Small intestine (tissue), 16 donors: ENCODE data around the gene AP2B1. TPM values are rescaled to one million over a fixed set of nuclear protein-coding genes. Genes with fewer than 3 reads are reported as not detected.

Experiments
- DNase-seq, 2 donors: peaks; one replicate each; pipeline versions ENCODE4 v3.0.0 to v3.0.0-alpha.2; 2013
- FAIRE-seq: peaks from 2 replicates; lab custom pipeline; 2012; peaks lifted over from hg19 to GRCh38; lab: Jason Lieb, UNC
- H3K27ac ChIP-seq, 3 donors: one replicate each; pipeline ENCODE4 v1.5.1; 2013; ENCODE audit warnings: low read length in 2 of 3, mild to moderate bottlenecking in 2 of 3, control low read depth in 1 of 3, inconsistent platforms in 1 of 3, low read depth in 1 of 3, moderate library complexity in 1 of 3
- H3K27me3 ChIP-seq, 3 donors: one replicate each; pipeline ENCODE4 v1.6.1; 2013; ENCODE audit warnings: low read length in 3 of 3, inconsistent platforms in 1 of 3; ENCODE audit not compliant: control insufficient read depth in 3 of 3, insufficient read depth in 3 of 3
- H3K36me3 ChIP-seq, 3 donors: one replicate each; pipeline ENCODE4 v1.6.1; 2013; ENCODE audit warnings: low read length in 3 of 3, inconsistent platforms in 1 of 3, low read depth in 1 of 3, mild to moderate bottlenecking in 1 of 3, moderate library complexity in 1 of 3; ENCODE audit not compliant: control insufficient read depth in 3 of 3, insufficient read depth in 2 of 3
- H3K4me1 ChIP-seq, 3 donors: one replicate each; pipeline ENCODE4 v1.6.1; 2013; ENCODE audit warnings: low read length in 2 of 3, inconsistent platforms in 1 of 3, low read depth in 1 of 3, mild to moderate bottlenecking in 1 of 3, moderate library complexity in 1 of 3; ENCODE audit not compliant: control insufficient read depth in 3 of 3, insufficient read depth in 2 of 3
- H3K4me3 ChIP-seq, 3 donors: one replicate each; pipeline ENCODE4 v1.5.1; 2013; ENCODE audit warnings: low read length in 3 of 3, control low read depth in 1 of 3, inconsistent platforms in 1 of 3, low read depth in 1 of 3, mild to moderate bottlenecking in 1 of 3, moderate library complexity in 1 of 3
- H3K9me3 ChIP-seq, 2 donors: one replicate each; pipeline ENCODE4 v1.6.1; 2013; ENCODE audit warnings: low read depth in 1 of 2, low read length in 1 of 2; ENCODE audit not compliant: control insufficient read depth in 2 of 2, insufficient read depth in 1 of 2
- WGBS, 3 donors: extraction: QIAGEN DNeasy Blood & Tissue Kit; methylation state at CpG; one replicate each; pipeline ENCODE4 v1.1.7; 2013; 5-methylcytosine and 5-hydroxymethylcytosine counted together
- long read RNA-seq, 10 donors: transcript quantifications; one replicate each; lab custom pipeline, GENCODE V29; 2026
- polyA plus RNA-seq, 4 donors: library from polyadenylated mRNA; stranded (reverse) in 3 of 4; unstranded in 1 of 4; fragments of 200-250 nt in 3 of 4; fragments of 120-200 nt in 1 of 4; gene quantifications; one replicate each; pipeline versions ENCODE4 v1.2.1 to v1.2.3, GENCODE V29; 2013
- donor health status: healthy with polysubstance abuse.
- donor health status: control.
- donor health status: control.
- donor health status: Bipolar disorder and iron deficiency.
- donor health status: healthy.

AP2B1 gene
- polyA plus RNA-seq = 10 to 100 TPM; 28.9 to 82.2 (median 45.4) TPM
- long read RNA-seq, donor 1 = 0 reads
- long read RNA-seq, donor 2, full-length matches to known transcripts = 2 of 2 reads
- long read RNA-seq, donor 2, partial matches to known transcripts = 0 of 2 reads
- long read RNA-seq, donor 2, other reads (novel, unspliced or antisense) = 0 of 2 reads
- long read RNA-seq, donor 3, partial matches to known transcripts = 5 of 5 reads
- long read RNA-seq, donor 3, other reads (novel, unspliced or antisense) = 0 of 5 reads
- long read RNA-seq, donor 4 = 0 reads
- long read RNA-seq, donor 5 = 0 reads
- long read RNA-seq, donor 6, full-length matches to known transcripts = 3 of 3 reads
- long read RNA-seq, donor 6, partial matches to known transcripts = 0 of 3 reads
- long read RNA-seq, donor 6, other reads (novel, unspliced or antisense) = 0 of 3 reads
- long read RNA-seq, donor 7, full-length matches to known transcripts = 6 of 16 reads
- long read RNA-seq, donor 7, partial matches to known transcripts = 10 of 16 reads
- long read RNA-seq, donor 7, other reads (novel, unspliced or antisense) = 0 of 16 reads
- long read RNA-seq, donor 8 = 0 reads
- long read RNA-seq, donor 9, full-length matches to known transcripts = 2 of 2 reads
- long read RNA-seq, donor 9, partial matches to known transcripts = 0 of 2 reads
- long read RNA-seq, donor 9, other reads (novel, unspliced or antisense) = 0 of 2 reads
- long read RNA-seq, donor 10, full-length matches to known transcripts = 3 of 38 reads
- long read RNA-seq, donor 10, partial matches to known transcripts = 35 of 38 reads
- long read RNA-seq, donor 10, other reads (novel, unspliced or antisense) = 0 of 38 reads

DNA sequence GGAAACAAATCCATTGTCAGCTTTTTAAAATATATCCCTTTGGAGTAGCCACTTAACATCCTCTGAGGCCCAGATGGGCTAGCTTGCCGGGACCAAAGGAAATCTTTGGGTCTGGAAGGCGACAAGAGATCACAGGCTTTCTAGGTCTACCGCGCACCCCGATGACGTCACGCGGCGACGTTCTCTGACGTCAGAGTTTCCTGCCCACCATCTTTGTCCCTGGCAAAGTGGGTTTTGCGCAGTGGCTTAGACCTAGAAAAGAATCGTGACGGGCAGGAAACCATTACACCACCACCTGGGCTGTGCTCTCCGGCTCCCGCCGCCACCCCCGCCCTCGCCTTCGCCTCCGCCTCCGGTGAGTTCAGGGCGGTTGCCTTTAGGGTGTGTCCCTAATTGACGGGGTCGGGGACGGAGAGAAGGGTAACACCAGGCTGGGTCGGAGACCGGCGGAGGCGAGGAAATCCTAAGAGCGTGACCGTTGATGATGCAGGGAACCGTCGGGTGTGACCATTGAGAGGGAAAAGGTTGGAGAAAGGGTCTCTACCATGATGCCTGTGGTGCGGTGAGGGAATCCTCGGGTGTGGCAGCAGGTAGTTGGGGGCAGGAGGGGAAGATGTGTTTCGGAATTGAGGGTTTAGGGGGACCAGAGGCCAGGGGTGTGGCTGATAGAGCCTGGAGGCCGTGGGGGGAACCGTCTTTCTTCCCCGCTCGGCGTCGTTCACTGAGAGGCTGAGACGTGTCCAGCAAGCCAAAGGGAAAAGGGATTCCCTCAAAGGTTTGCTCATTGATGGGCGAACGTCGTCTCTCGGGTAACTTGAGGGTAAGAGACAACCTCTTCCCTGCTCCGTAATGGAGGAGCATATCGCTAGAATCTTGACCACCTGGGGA lies at the start of gene AP2B1:
AP2B1 (plus strand) TSS at position 249 of the 888 bp plus-strand sequence. CDS start 6,709 bp downstream, outside the sequence.
- no peak for FAIRE-seq
- peaks cover 0 to 17% (median 2%) of the 10 kb centered on the region in 3 donors for H3K4me1 ChIP-seq
- 0 to 1% (median 0%) methylated on average over 49 to 50 of the region's 50 CpGs for WGBS, 3 donors

GRCh38 chr17:35537601-35538141 lies 49.5 kb upstream of the AP2B1 start, which contains the start of gene SLFN12L:
SLFN12L (minus strand) TSS chr17:35537678; CDS start chr17:35522364, 15,314 bp downstream.
- Histone ChIP-seq H3K4me1 (no peaks in the 10 kb centered on the region), H3K27me3 (peaks cover 0 to 3% (median 0%) of the 10 kb centered on the region in 3 donors), H3K27ac (peak within 1 kb of the TSS in 2 of 3 donors; percentile 69 to 93), H3K4me3 (peak within 1 kb of the TSS in 2 of 3 donors; percentile 5 to 28), H3K36me3 (no peaks in the 10 kb centered on the region), H3K9me3 (no peaks in the 10 kb centered on the region)
- DNase-seq = peak in 1 of 2 donors; percentile 60
- FAIRE-seq = no peak
- 41 to 75% (median 68%) methylated on average over 2 of the region's 2 CpGs for WGBS, 3 donors

More for the DNA sequence above, at the start of gene AP2B1:
- peak within 1 kb of the TSS; percentile 79 to 98 (median 90) for H3K27ac ChIP-seq
- H3K4me3 ChIP-seq = peak within 1 kb of the TSS; percentile 43 to 89 (median 83)
- DNase-seq = peak; percentile 93 to 100
- H3K9me3 ChIP-seq = no peaks in the 10 kb centered on the region
- H3K36me3 ChIP-seq = no peaks in the 10 kb centered on the region
- H3K27me3 ChIP-seq = peaks cover 0 to 2% (median 0%) of the 10 kb centered on the region in 3 donors

DNA sequence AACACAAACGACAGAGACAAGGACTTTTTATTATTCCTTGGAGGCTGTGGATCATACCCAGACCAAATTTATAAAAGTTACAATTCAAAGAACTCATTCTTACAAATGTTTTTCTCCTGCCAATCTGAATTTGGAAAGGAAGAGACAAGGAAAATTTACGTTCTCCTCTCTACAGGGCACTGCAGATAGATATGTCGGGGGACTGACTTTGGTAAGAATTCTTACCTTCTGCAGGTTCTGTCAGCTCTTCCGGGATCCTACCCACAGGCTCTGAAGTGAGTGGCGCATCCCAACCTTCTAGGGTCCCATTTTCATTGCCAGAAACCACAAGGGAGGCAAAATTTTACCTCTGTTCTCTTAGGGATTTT lies 47.5 kb upstream of the AP2B1 start:
- H3K4me3 ChIP-seq = no peak overlapping the region
- H3K36me3 ChIP-seq = no peaks in the 10 kb centered on the region
- no peaks in the 10 kb centered on the region for H3K9me3 ChIP-seq
- WGBS, 3 donors = 46 to 54% (median 48%) methylated on average over 5 of the region's 5 CpGs
- DNase-seq = no peak
- no peaks in the 10 kb centered on the region for H3K4me1 ChIP-seq
- FAIRE-seq = no peak
- H3K27me3 ChIP-seq = peaks cover 0 to 6% (median 0%) of the 10 kb centered on the region in 3 donors
- peak overlapping the region in 2 of 3 donors; percentile 58 to 71 for H3K27ac ChIP-seq

- peak overlapping the region in 2 of 3 donors; percentile 67 to 93 for H3K27ac ChIP-seq
- peaks cover 0 to 6% (median 0%) of the 10 kb centered on the region in 3 donors for H3K27me3 ChIP-seq
- 30 to 31% (median 31%) methylated on average over 8 of the region's 8 CpGs for WGBS, 3 donors
- H3K9me3 ChIP-seq = no peaks in the 10 kb centered on the region
- H3K36me3 ChIP-seq = no peaks in the 10 kb centered on the region
- DNase-seq (peak; percentile 10 to 71), FAIRE-seq (peak; percentile 88)
- H3K4me3 ChIP-seq = peak overlapping the region in 2 of 3 donors; percentile 8 to 30
- H3K4me1 ChIP-seq = no peaks in the 10 kb centered on the region
Measured at GRCh38 chr17:35540589-35541404, 46.3 kb upstream of the AP2B1 start.

GRCh38 chr17:35541434-35541833 lies 45.7 kb upstream of the AP2B1 start:
- H3K27ac ChIP-seq = peak overlapping the region in 1 of 3 donors; percentile 49

GRCh38 chr17:35542990-35543389 lies 44.1 kb upstream of the AP2B1 start:
- DNase-seq (no peak), FAIRE-seq (no peak)
- H3K9me3 ChIP-seq = no peaks in the 10 kb centered on the region
- no peaks in the 10 kb centered on the region for H3K4me1 ChIP-seq
- no peaks in the 10 kb centered on the region for H3K36me3 ChIP-seq
- H3K27me3 ChIP-seq = peaks cover 0 to 9% (median 0%) of the 10 kb centered on the region in 3 donors
- no peak overlapping the region for H3K27ac ChIP-seq
- no peak overlapping the region for H3K4me3 ChIP-seq

More at GRCh38 chr17:35541434-35541833, 45.7 kb upstream of the AP2B1 start:
- Histone ChIP-seq H3K9me3 (no peaks in the 10 kb centered on the region), H3K4me3 (no peak overlapping the region), H3K27me3 (peaks cover 0 to 6% (median 0%) of the 10 kb centered on the region in 3 donors), H3K4me1 (no peaks in the 10 kb centered on the region), H3K36me3 (no peaks in the 10 kb centered on the region)
- WGBS, 3 donors = 3 to 20% (median 9%) methylated on average over 1 of the region's 1 CpG
- peak in 1 of 2 donors; percentile 27 for DNase-seq
- FAIRE-seq = no peak

GRCh38 chr17:35543856-35544255 lies 43.3 kb upstream of the AP2B1 start:
- Histone ChIP-seq H3K4me3 (no peak overlapping the region), H3K36me3 (no peaks in the 10 kb centered on the region), H3K9me3 (no peaks in the 10 kb centered on the region), H3K27me3 (peaks cover 0 to 14% (median 0%) of the 10 kb centered on the region in 3 donors), H3K4me1 (no peaks in the 10 kb centered on the region), H3K27ac (no peak overlapping the region)
- DNase-seq = no peak
- FAIRE-seq = no peak
- 63 to 83% (median 76%) methylated on average over 1 of the region's 1 CpG for WGBS, 3 donors
